Fibroblast of lung (primary cell): ENCODE results near the gene TSPAN16.

Source experiments
- EZH2 ChIP-seq: IDR thresholded peaks from 2 replicates; pipeline ENCODE4 v1.5.1; 2012; ENCODE audit warnings: low read length, control low read depth, mild to moderate bottlenecking; ENCODE audit errors: missing control alignments
- TF ChIP-seq, protein P1 (sequence below), 2 donors: IDR thresholded peaks in 1 of 2; conservative IDR thresholded peaks in 1 of 2; 1 replicate in 1 of 2; 2 replicates in 1 of 2; pipeline ENCODE4 v1.5.1; 2011 to 2012; ENCODE audit warnings: low read length in 2 of 2, control low read depth in 1 of 2, inconsistent platforms in 1 of 2, low read depth in 1 of 2, mild to moderate bottlenecking in 1 of 2

DNA sequence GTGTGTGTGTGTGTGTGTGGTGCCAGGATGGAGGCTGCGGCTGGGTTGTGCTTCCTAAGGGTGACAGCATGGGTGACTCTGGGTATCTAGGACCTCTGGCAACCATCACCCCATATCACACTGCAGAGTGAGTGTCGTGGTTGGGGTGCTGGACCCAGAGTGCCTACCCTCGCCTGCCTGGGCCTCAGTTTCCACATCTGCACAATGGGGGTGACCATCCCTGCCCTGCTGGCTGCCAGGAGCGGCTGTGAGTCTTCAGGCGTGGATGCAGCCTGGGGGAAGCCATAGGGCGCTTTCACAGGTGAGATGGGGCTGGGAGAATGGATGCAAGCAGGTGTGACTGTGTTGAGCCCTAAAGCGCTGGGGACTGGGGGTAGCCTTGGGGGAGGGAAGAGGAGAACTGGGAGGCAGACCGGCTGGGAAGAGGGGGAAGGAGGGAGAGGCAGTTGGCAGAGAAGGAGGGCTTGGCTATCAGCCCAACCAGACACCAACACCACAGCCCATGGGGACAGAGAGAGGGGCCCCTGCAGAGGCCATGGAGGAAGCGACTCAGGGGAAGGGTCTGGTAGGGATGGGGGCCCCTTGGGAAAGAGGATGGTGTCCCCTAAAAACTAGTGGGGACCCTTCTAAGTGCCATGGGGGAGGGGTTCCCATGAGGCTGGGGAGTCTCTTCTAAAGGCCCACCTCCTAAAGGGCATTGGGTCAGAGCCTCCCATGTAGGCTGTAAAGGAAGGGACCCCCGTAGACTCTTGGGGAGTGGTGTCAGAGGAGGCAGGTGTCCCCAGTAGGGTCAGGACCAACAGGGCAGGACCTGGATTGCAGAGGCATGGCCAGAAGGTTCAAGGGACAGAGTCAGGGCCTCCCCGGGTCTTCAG, 61.0 kb downstream of the TSPAN16 start:
- TF ChIP-seq, protein P1, sequence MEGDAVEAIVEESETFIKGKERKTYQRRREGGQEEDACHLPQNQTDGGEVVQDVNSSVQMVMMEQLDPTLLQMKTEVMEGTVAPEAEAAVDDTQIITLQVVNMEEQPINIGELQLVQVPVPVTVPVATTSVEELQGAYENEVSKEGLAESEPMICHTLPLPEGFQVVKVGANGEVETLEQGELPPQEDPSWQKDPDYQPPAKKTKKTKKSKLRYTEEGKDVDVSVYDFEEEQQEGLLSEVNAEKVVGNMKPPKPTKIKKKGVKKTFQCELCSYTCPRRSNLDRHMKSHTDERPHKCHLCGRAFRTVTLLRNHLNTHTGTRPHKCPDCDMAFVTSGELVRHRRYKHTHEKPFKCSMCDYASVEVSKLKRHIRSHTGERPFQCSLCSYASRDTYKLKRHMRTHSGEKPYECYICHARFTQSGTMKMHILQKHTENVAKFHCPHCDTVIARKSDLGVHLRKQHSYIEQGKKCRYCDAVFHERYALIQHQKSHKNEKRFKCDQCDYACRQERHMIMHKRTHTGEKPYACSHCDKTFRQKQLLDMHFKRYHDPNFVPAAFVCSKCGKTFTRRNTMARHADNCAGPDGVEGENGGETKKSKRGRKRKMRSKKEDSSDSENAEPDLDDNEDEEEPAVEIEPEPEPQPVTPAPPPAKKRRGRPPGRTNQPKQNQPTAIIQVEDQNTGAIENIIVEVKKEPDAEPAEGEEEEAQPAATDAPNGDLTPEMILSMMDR (conservative IDR thresholded peaks at IDR 0.05 in 1 of 2, IDR thresholded peaks at IDR 0.05 in 1 of 2; ENCODE audit: low read depth in 1 of 2, low read length in 2 of 2): no peak
- no peak for TF ChIP-seq EZH2
